Caco-2 (cell line): Measurements from ENCODE around the gene CLC. TPM values are rescaled to one million over a fixed set of nuclear protein-coding genes. Genes with fewer than 3 reads are reported as not detected.

Experiments used
- Bru-seq: library from RNA; stranded (reverse); fragments of 400-500 nt; gene quantifications from one replicate; lab custom pipeline; 2021; lab: Mats Ljungman, UMichigan
- BruChase-seq, 2 experiments: library from RNA; stranded (reverse); fragments of 400-500 nt; gene quantifications; one replicate each; lab custom pipeline; 2021; lab: Mats Ljungman, UMichigan
- BruUV-seq: library from RNA; stranded (reverse); fragments of 400-500 nt; replicated peaks from 2 replicates; lab custom pipeline; 2021; lab: Mats Ljungman, UMichigan
- CTCF ChIA-PET: fragments of 300-600 bp; sonication (Branson Sonifier 250); formaldehyde crosslinking; loops from one replicate; lab custom pipeline; 2022; ENCODE audit warnings: antibody characterized with exemption; lab: Charles Lee
- POLR2A ChIA-PET: fragments of 300-600 bp; sonication (Branson Sonifier 250); formaldehyde crosslinking; loops from one replicate; lab custom pipeline; 2022; ENCODE audit warnings: antibody characterized with exemption; lab: Charles Lee
- DNase-seq, 2 experiments: peaks; one replicate each; pipeline versions ENCODE4 v3.0.0 to v3.0.0-alpha.2; 2020 to 2022
- H3K27me3 ChIP-seq: replicated peaks from 2 replicates; pipeline ENCODE4 v1.6.0; 2011; ENCODE audit warnings: low read length; ENCODE audit not compliant: control insufficient read depth, insufficient read depth
- H3K36me3 ChIP-seq: 2 replicates; pipeline ENCODE4 v1.5.1; 2011; ENCODE audit warnings: low read length; ENCODE audit not compliant: control insufficient read depth, insufficient read depth
- H3K4me1 ChIP-seq: fragments of 250-450 bp; sonication (Bioruptor Pico); 2 replicates; pipeline ENCODE4 v1.5.1; 2020; ENCODE audit warnings: mild to moderate bottlenecking
- H3K4me3 ChIP-seq: 2 replicates; pipeline ENCODE4 v1.5.1; 2011; ENCODE audit warnings: low read depth, mild to moderate bottlenecking, control low read depth, low read length
- H3K9me3 ChIP-seq: fragments of 250-450 bp; sonication (Bioruptor Pico); 2 replicates; pipeline ENCODE4 v1.5.1; 2020; ENCODE audit warnings: mild to moderate bottlenecking, moderate library complexity
- H3K27ac Mint-ChIP-seq: one replicate; pipeline ENCODE4 v1.8.0; 2022; ENCODE audit warnings: mixed read lengths; ENCODE audit not compliant: unreplicated experiment
- H3K27me3 Mint-ChIP-seq: one replicate; pipeline ENCODE4 v1.8.0; 2022; ENCODE audit warnings: mixed read lengths; ENCODE audit not compliant: insufficient read depth, unreplicated experiment
- H3K36me3 Mint-ChIP-seq: one replicate; pipeline ENCODE4 v1.8.0; 2022; ENCODE audit warnings: mild to moderate bottlenecking, mixed read lengths; ENCODE audit not compliant: insufficient read depth, unreplicated experiment
- H3K4me1 Mint-ChIP-seq: one replicate; pipeline ENCODE4 v1.8.0; 2022; ENCODE audit warnings: low read depth, mixed read lengths; ENCODE audit not compliant: unreplicated experiment
- H3K4me3 Mint-ChIP-seq: one replicate; pipeline ENCODE4 v1.8.0; 2022; ENCODE audit warnings: mild to moderate bottlenecking, moderate library complexity, mixed read lengths; ENCODE audit not compliant: unreplicated experiment
- H3K9me3 Mint-ChIP-seq: one replicate; pipeline ENCODE4 v1.8.0; 2022; ENCODE audit warnings: mixed read lengths; ENCODE audit not compliant: unreplicated experiment
- intact Hi-C: fragments of 100-400 bp; cut with micrococcal nuclease; formaldehyde crosslinking; loops from one replicate; pipeline ENCODE4 v1.10.0; 2022; ENCODE audit not compliant: unreplicated experiment
- long read RNA-seq: library from polyadenylated mRNA; stranded (forward); transcript quantifications from one replicate; pipeline ENCODE4 v2.0.0, GENCODE V29; 2022
- total RNA-seq: library from RNA; stranded (reverse); gene quantifications from 2 replicates; pipeline ENCODE4 v1.2.3, GENCODE V29; 2022
- TF ChIP-seq, protein P1 (sequence below), 2 experiments: fragments of 200-600 bp in 1 of 2; IDR thresholded peaks; 1 replicate in 1 of 2; 2 replicates in 1 of 2; pipeline versions ENCODE4 v1.5.1 to v1.8.0; 2011 to 2022; ENCODE audit warnings: antibody characterized with exemption in 1 of 2, control low read depth in 1 of 2, inconsistent platforms in 1 of 2, low read depth in 1 of 2, low read length in 1 of 2, mild to moderate bottlenecking in 1 of 2, moderate library complexity in 1 of 2; ENCODE audit not compliant: insufficient read depth in 1 of 2, severe bottlenecking in 1 of 2, unreplicated experiment in 1 of 2

CLC gene
- not detected in 2 replicates for total RNA-seq
- Bru-seq, nascent RNA: percentile 22 among the genes with signal in this experiment
- percentile 30 among the genes with signal in this experiment for BruChase-seq, experiment 1, labeled RNA remaining after a 2-hour chase
- BruChase-seq, experiment 2, labeled RNA remaining after a 6-hour chase: percentile 31 among the genes with signal in this experiment
- long read RNA-seq: 0 reads

DNA sequence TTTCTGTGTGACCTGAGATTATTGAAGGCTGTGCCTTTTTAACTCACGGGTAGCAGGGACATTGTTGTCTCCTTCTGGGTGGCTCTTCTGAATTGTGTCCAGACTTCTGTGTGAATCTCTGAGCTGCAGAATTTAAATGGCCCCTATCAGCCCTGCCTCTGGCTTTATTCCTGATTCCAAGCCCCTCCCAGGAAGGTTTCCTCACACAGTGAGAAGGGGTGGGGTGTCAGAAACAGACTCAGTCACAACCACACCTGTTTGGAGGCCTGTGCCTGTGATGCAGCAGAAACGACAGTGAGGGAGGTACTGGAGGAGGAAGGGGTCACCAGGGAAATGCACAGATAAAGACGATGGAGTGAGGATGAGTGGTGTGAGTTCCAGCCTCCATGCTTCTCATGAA, at the start of gene CLC:
CLC (minus strand) TSS at position 139 of the 400 bp plus-strand sequence; CDS start at position 62, 77 bp downstream.
- Histone ChIP-seq H3K27me3 (peaks cover 2% of the 10 kb centered on the region; the same call in 1 of the 2 replicates), H3K36me3 (no peaks in the 10 kb centered on the region), H3K4me1 (no peaks in the 10 kb centered on the region), H3K9me3 (no peaks in the 10 kb centered on the region), H3K4me3 (no peak within 1 kb of the TSS)
- intact Hi-C loops: no loop called here
- ChIA-PET CTCF (no interaction called here), POLR2A (no interaction called here)
- Mint-ChIP-seq H3K36me3 (no peaks in the 10 kb centered on the region), H3K4me1 (no peaks in the 10 kb centered on the region), H3K27ac (no peak within 1 kb of the TSS), H3K27me3 (peaks cover 9% of the 10 kb centered on the region), H3K9me3 (no peaks in the 10 kb centered on the region), H3K4me3 (no peak within 1 kb of the TSS)
- no TSS peak for BruUV-seq
- no peak for DNase-seq
- TF ChIP-seq, protein P1, sequence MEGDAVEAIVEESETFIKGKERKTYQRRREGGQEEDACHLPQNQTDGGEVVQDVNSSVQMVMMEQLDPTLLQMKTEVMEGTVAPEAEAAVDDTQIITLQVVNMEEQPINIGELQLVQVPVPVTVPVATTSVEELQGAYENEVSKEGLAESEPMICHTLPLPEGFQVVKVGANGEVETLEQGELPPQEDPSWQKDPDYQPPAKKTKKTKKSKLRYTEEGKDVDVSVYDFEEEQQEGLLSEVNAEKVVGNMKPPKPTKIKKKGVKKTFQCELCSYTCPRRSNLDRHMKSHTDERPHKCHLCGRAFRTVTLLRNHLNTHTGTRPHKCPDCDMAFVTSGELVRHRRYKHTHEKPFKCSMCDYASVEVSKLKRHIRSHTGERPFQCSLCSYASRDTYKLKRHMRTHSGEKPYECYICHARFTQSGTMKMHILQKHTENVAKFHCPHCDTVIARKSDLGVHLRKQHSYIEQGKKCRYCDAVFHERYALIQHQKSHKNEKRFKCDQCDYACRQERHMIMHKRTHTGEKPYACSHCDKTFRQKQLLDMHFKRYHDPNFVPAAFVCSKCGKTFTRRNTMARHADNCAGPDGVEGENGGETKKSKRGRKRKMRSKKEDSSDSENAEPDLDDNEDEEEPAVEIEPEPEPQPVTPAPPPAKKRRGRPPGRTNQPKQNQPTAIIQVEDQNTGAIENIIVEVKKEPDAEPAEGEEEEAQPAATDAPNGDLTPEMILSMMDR (IDR thresholded peaks at IDR 0.05; ENCODE audit: insufficient read depth in 1 of 2, low read depth in 1 of 2, low read length in 1 of 2, severe bottlenecking in 1 of 2, unreplicated experiment in 1 of 2): no peak

DNA sequence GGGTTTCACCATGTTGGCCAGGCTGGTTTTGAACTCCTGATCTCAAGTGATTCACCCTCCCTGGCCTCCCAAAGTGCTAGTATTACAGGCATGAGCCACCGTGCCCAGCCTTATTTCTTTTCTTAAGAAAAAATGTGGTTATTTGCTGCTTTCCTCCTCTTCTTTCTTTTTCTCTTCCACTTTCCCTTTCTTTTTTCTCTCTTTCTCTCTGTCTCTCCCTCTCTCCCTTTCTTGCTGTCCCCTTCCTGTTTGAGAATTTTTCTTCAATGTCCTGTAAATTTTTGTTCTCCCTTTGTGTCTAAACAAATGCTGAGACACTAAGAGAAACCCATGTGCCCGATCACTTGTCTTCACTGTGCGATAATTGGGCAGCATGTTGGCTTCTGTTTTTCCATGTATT, 43.1 kb upstream of the CLC start:
- CTCF ChIA-PET: no interaction called here
- H3K4me1 ChIP-seq: no peaks in the 10 kb centered on the region

DNA sequence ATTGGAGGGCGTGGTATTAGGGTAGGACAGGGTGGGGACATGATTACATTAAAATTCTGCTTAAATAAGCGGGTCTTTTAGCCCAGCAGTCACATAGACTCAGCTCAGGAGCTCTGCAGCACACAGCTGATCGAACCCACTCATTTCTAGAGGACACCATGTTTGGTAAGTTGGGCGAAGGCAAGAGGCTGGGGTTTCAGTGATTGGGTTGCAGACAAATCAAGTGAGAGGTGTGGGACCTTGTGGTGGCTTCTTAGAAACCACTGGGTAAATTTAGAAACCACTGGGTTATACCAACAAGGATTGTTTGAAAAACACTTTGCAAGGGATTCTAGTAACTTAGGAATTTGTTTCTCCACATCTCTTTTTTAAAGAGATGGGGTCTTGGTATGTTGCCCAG, 40.9 kb upstream of the CLC start, which contains the start of gene LEUTX:
LEUTX (plus strand) TSS at position 92 of the 400 bp plus-strand sequence; CDS start at position 159, 67 bp downstream.
- no TSS peak for BruUV-seq
- Histone ChIP-seq H3K4me3 (no peak within 1 kb of the TSS), H3K27me3 (no peaks in the 10 kb centered on the region), H3K4me1 (peaks cover 5% of the 10 kb centered on the region; the same call in 1 of the 2 replicates), H3K36me3 (no peaks in the 10 kb centered on the region), H3K9me3 (no peaks in the 10 kb centered on the region)
- Mint-ChIP-seq H3K36me3 (no peaks in the 10 kb centered on the region), H3K9me3 (no peaks in the 10 kb centered on the region), H3K27ac (no peak within 1 kb of the TSS), H3K4me1 (no peaks in the 10 kb centered on the region), H3K4me3 (no peak within 1 kb of the TSS), H3K27me3 (peaks cover 17% of the 10 kb centered on the region)
- intact Hi-C loops: no loop called here
- TF ChIP-seq, protein P1 (IDR thresholded peaks at IDR 0.05; ENCODE audit: insufficient read depth in 1 of 2, low read depth in 1 of 2, low read length in 1 of 2, severe bottlenecking in 1 of 2, unreplicated experiment in 1 of 2): no peak
- POLR2A ChIA-PET: no interaction called here
- no peak for DNase-seq
- CTCF ChIA-PET: no interaction called here

More for the DNA sequence above, 43.1 kb upstream of the CLC start:
- H3K27ac Mint-ChIP-seq: no peak overlapping the region
- H3K4me3 ChIP-seq: no peak overlapping the region
- H3K4me3 Mint-ChIP-seq: no peak overlapping the region
- DNase-seq: no peak
- no peaks in the 10 kb centered on the region for H3K9me3 Mint-ChIP-seq
- intact Hi-C loops: no loop called here
- POLR2A ChIA-PET: no interaction called here
- H3K27me3 ChIP-seq: no peaks in the 10 kb centered on the region; the same call in 1 of the 2 replicates
- no peaks in the 10 kb centered on the region for H3K4me1 Mint-ChIP-seq
- no TSS peak for BruUV-seq
- peaks cover 23% of the 10 kb centered on the region for H3K27me3 Mint-ChIP-seq
- H3K36me3 ChIP-seq: no peaks in the 10 kb centered on the region
- TF ChIP-seq, protein P1 (IDR thresholded peaks at IDR 0.05; ENCODE audit: insufficient read depth in 1 of 2, low read depth in 1 of 2, low read length in 1 of 2, severe bottlenecking in 1 of 2, unreplicated experiment in 1 of 2): no peak
- no peaks in the 10 kb centered on the region for H3K9me3 ChIP-seq
- no peaks in the 10 kb centered on the region for H3K36me3 Mint-ChIP-seq
